Endothelial cell (in vitro differentiated cells): ENCODE measurements around the gene ZNF879. TPM values are rescaled to one million over a fixed set of nuclear protein-coding genes. Genes with fewer than 3 reads are reported as not detected.

Experiments
- DNase-seq: peaks from one replicate; pipeline ENCODE4 v3.0.0; 2021; ENCODE audit warnings: low spot score
- H3K27ac Mint-ChIP-seq: one replicate; pipeline ENCODE4 v1.8.0; 2021; ENCODE audit warnings: mixed read lengths, inconsistent platforms; ENCODE audit not compliant: unreplicated experiment
- H3K27me3 Mint-ChIP-seq: one replicate; pipeline ENCODE4 v1.8.0; 2021; ENCODE audit warnings: mild to moderate bottlenecking, moderate library complexity, mixed read lengths, inconsistent platforms; ENCODE audit not compliant: unreplicated experiment
- H3K36me3 Mint-ChIP-seq: one replicate; pipeline ENCODE4 v1.8.0; 2021; ENCODE audit warnings: mild to moderate bottlenecking, low read depth, mixed read lengths, inconsistent platforms; ENCODE audit not compliant: unreplicated experiment
- H3K4me1 Mint-ChIP-seq: one replicate; pipeline ENCODE4 v1.8.0; 2021; ENCODE audit warnings: mild to moderate bottlenecking, mixed read lengths, inconsistent platforms; ENCODE audit not compliant: unreplicated experiment
- H3K4me3 Mint-ChIP-seq: one replicate; pipeline ENCODE4 v1.8.0; 2021; ENCODE audit warnings: mild to moderate bottlenecking, mixed read lengths, inconsistent platforms; ENCODE audit not compliant: unreplicated experiment
- H3K9me3 Mint-ChIP-seq: one replicate; pipeline ENCODE4 v1.8.0; 2021; ENCODE audit warnings: mixed read lengths, inconsistent platforms; ENCODE audit not compliant: unreplicated experiment
- total RNA-seq: library from RNA; stranded (reverse); fragmentation: NEBNext Ultra II Directional; extraction: Animal tissue kit (Norgen Biotek cat#: 25700); gene quantifications from one replicate; pipeline ENCODE4 v1.2.1, GENCODE V29; 2021; ENCODE audit not compliant: unreplicated experiment
- TF ChIP-seq, protein P1 (sequence below): fragments of 200-600 bp; sonication (generic); IDR thresholded peaks from one replicate; pipeline ENCODE4 v1.5.0; 2021; ENCODE audit warnings: antibody characterized with exemption; ENCODE audit not compliant: unreplicated experiment

The ZNF879 gene
- total RNA-seq, 1 donor from 2014 or later: 5.9 TPM

DNA sequence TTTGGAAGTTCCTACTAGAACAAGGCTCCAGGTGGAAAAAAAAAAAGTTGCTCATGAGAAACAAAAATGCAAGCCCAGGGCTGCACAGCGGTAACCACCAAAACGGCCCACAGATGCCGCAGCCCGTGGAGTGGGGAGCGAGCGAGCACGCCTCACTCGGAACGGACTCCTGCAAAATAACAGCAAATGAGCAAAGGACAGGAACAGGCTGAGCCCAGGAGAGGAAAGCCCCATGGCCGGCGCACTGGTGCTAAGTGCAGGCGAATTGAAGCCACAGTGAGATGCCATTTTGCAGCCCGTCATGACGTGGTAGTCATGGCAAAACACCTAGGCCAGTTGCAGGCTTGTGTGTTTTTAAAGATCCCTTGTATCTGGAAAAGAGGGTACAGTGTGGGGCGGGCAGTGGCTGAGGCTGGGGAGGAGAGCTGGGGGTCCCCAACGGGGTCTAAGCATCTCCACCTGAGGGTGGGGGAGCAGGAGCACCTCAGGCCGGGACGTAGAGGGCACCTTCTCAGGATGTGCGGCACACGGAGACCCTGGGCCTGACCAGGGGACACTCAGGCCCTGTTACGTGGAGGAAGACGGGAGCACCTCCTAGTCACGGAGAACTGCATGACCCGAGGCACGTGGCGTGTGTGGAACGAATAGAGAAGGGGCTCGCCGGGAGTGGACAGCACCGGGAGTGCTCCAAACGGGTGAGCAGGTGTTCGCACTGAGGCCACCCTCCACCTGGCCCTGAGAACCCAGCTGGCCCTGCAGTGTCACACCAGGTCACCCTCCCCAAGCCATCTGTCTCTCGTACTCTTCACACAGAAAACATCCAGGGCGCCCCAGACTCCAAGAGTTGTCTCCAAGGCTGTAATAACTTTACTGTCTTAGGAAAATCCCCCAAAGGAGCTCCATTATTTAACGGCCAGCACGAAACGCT lies 39.2 kb upstream of the ZNF879 start:
- Mint-ChIP-seq H3K27ac (no peak overlapping the region), H3K27me3 (peaks cover 15% of the 10 kb centered on the region), H3K4me1 (no peaks in the 10 kb centered on the region), H3K36me3 (peaks cover 35% of the 10 kb centered on the region), H3K4me3 (no peak overlapping the region), H3K9me3 (peaks cover 45% of the 10 kb centered on the region)
- DNase-seq: no peak
- TF ChIP-seq, protein P1, sequence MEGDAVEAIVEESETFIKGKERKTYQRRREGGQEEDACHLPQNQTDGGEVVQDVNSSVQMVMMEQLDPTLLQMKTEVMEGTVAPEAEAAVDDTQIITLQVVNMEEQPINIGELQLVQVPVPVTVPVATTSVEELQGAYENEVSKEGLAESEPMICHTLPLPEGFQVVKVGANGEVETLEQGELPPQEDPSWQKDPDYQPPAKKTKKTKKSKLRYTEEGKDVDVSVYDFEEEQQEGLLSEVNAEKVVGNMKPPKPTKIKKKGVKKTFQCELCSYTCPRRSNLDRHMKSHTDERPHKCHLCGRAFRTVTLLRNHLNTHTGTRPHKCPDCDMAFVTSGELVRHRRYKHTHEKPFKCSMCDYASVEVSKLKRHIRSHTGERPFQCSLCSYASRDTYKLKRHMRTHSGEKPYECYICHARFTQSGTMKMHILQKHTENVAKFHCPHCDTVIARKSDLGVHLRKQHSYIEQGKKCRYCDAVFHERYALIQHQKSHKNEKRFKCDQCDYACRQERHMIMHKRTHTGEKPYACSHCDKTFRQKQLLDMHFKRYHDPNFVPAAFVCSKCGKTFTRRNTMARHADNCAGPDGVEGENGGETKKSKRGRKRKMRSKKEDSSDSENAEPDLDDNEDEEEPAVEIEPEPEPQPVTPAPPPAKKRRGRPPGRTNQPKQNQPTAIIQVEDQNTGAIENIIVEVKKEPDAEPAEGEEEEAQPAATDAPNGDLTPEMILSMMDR: no peak

DNA sequence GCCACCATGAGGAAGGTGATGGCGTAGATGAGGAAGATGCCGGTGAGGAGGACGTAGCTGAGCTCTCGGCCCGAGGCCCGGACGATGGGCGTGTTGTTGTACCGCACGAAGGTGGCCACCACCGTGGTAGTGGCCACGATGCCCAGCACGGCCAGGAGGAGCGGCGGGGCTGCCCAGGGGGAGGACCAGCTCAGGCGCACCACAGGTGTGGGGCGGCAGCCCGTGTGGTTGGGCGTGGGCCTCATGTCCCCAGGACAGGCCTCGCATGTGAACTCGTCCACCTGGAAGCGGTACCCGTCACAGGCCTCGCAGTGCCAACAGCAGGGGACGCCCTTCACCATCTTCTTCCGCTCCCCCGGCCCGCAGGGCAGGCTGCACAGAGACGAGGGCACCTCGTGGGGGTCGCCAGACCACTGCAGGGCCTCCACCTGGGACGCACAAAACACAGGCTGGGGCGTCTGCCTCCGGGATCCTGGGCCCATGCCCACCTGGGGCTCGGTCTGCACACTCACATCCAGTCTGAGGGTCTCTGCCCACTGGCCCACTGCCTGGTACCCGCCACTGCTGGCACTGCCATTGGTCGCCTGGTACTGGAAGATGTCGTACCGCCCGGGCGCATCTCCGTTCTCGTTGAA lies 37.2 kb upstream of the ZNF879 start:
- peaks cover 31% of the 10 kb centered on the region for H3K36me3 Mint-ChIP-seq
- H3K27me3 Mint-ChIP-seq: peaks cover 12% of the 10 kb centered on the region
- DNase-seq: no peak
- TF ChIP-seq, protein P1: no peak
- no peaks in the 10 kb centered on the region for H3K4me1 Mint-ChIP-seq
- H3K27ac Mint-ChIP-seq: no peak overlapping the region
- H3K4me3 Mint-ChIP-seq: no peak overlapping the region
- H3K9me3 Mint-ChIP-seq: peaks cover 39% of the 10 kb centered on the region

DNA sequence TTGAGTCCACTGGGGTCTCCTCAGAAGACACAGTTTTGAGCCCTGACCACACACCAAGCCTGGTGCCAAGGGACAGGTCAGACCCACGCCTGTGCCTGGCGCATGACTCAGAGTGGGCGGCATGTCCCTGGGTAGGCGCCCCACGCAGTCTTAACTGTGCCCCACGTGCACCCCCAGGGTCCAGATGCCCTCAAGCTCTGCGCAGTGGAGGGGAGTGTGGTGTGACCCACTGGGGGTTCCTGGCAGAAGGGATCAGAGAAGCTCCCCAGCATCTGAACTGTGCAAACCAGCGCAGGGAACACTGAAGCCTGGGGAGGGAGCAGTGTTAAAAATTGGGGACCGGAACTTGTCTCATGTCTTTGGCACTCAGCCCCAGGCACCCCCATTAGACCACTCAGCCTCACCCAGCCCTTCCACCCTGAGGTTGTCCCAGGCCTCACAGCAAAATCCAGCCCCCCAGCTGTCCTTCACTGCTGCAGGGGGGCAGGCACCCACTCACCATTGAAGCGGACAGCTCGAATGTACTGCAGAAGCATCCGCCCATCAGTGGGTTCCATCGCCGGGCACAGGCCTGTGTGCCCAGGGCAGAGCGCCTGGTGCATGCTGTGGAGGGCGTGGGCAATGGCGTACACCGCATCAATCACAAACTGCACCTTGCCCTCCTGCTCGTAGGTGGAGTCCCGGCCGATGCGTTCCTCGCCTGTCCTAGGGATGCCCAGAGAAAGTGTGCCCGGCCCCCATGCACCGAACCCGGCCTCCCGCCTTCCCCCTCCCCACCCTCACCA lies 35.0 kb upstream of the ZNF879 start:
- H3K9me3 Mint-ChIP-seq: peaks cover 32% of the 10 kb centered on the region
- no peak overlapping the region for H3K4me3 Mint-ChIP-seq
- H3K27ac Mint-ChIP-seq: no peak overlapping the region
- no peak for DNase-seq
- no peaks in the 10 kb centered on the region for H3K4me1 Mint-ChIP-seq
- TF ChIP-seq, protein P1: no peak
- peaks cover 15% of the 10 kb centered on the region for H3K27me3 Mint-ChIP-seq
- H3K36me3 Mint-ChIP-seq: peaks cover 28% of the 10 kb centered on the region

DNA sequence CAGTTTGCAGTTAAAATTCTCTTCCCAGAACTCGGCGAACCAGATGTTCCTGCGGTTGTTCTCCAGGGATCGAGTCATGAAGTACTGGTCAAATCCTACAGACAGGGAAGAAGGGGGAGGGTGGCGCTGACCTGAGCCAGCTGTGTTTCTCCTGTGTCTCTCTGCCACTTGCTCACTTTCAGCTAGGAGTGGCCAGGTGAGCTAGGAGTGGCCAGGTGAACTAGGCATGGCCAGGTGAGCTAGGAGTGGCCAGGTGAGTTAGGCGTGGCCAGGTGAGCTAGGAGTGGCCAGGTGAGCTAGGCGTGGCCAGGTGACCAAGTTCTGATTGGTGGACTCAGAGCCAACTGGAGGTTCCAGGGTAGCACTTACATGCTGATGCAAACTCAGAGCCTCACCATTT lies 34.3 kb upstream of the ZNF879 start:
- Mint-ChIP-seq H3K27ac (no peak overlapping the region), H3K4me3 (no peak overlapping the region), H3K4me1 (no peaks in the 10 kb centered on the region), H3K36me3 (peaks cover 25% of the 10 kb centered on the region), H3K9me3 (peaks cover 27% of the 10 kb centered on the region), H3K27me3 (peaks cover 17% of the 10 kb centered on the region)
- TF ChIP-seq, protein P1: no peak
- no peak for DNase-seq
